Right lobe of liver (tissue), 6 donors: Measurements from ENCODE around the gene CTIF. TPM values are rescaled to one million over a fixed set of nuclear protein-coding genes. Genes with fewer than 3 reads are reported as not detected.

ENCODE experiments used
- ATAC-seq, 4 donors: fragments of 200-7000 bp; cut with Tn5 transposase; one replicate each; pipeline ENCODE4 v1.9.1; 2020; ENCODE audit warnings: mild to moderate bottlenecking in 4 of 4, moderate library complexity in 4 of 4
- DNase-seq, 3 donors: peaks; one replicate each; pipeline ENCODE4 v3.0.0-alpha.2; 2020
- H3K27ac ChIP-seq, 3 donors: fragments of 200-600 bp; one replicate each; pipeline ENCODE4 v1.8.0; 2022
- H3K27me3 ChIP-seq, 2 donors: fragments of 200-600 bp; one replicate each; pipeline ENCODE4 v1.8.0; 2022
- H3K36me3 ChIP-seq, 4 donors: fragments of 200-600 bp; sonication (generic) in 1 of 4; one replicate each; pipeline versions ENCODE4 v1.5.1 to v1.8.0; 2017 to 2022; ENCODE audit warnings: control low read depth in 1 of 4
- H3K4me1 ChIP-seq, 4 donors: fragments of 200-600 bp; sonication (generic) in 1 of 4; one replicate each; pipeline versions ENCODE4 v1.5.1 to v1.8.0; 2017 to 2022; ENCODE audit warnings: control low read depth in 1 of 4
- H3K4me3 ChIP-seq, 3 donors: fragments of 200-600 bp; one replicate each; pipeline ENCODE4 v1.8.0; 2022
- H3K9me3 ChIP-seq, 4 donors: fragments of 200-600 bp; sonication (generic) in 1 of 4; one replicate each; pipeline versions ENCODE4 v1.5.1 to v1.8.0; 2017 to 2022; ENCODE audit warnings: control low read depth in 1 of 4
- POLR2A ChIP-seq: fragments of 450-650 bp; IDR thresholded peaks from one replicate; pipeline ENCODE4 v1.6.1; 2017; ENCODE audit warnings: antibody characterized with exemption, mild to moderate bottlenecking
- WGBS: methylation state at CpG from one replicate; pipeline ENCODE4 v1.1.6; 2018; ENCODE audit warnings: low coverage, low lambda C conversion rate; ENCODE audit not compliant: insufficient coverage; ENCODE audit errors: missing lambda C conversion rate; 5-methylcytosine and 5-hydroxymethylcytosine counted together
- intact Hi-C, 2 donors: fragments of 100-400 bp; cut with DNase I; formaldehyde crosslinking; loops; one replicate each; pipeline versions ENCODE4 v1.11.2 to v1.14.1; 2022
- total RNA-seq, 6 experiments: library from RNA; depleted of rRNA in 2 of 6; stranded (reverse); fragments of >200 nt in 2 of 6; fragmentation: NEBNext Ultra II Directional in 3 of 6; extraction: Animal tissue kit (Norgen Biotek cat#: 25700) in 3 of 6; gene quantifications; one replicate each; pipeline versions ENCODE4 v1.1.0 to v1.2.4, GENCODE V29; 2016 to 2023
- TF ChIP-seq, protein P1 (sequence below), 4 donors: fragments of 200-600 bp in 3 of 4; fragments of 450-650 bp in 1 of 4; IDR thresholded peaks; one replicate each; pipeline versions ENCODE4 v1.5.1 to v1.8.0; 2016 to 2022; ENCODE audit warnings: antibody characterized with exemption in 4 of 4, mild to moderate bottlenecking in 2 of 4
- donor health status: DM: no; HTN: yes; CAD: no.
- donor health status: DM: no; HTN: no; CAD: no.
- donor health status: DM: no; HTN: no; CAD: no.
- donor health status: DM: no; HTN: yes; CAD: no.
- donor health status: DM: no; HTN: yes; CAD: no.

Gene CTIF
- total RNA-seq, 6 experiments from 2014 or later: 29.0 to 60.6 (median 43.1) TPM

DNA sequence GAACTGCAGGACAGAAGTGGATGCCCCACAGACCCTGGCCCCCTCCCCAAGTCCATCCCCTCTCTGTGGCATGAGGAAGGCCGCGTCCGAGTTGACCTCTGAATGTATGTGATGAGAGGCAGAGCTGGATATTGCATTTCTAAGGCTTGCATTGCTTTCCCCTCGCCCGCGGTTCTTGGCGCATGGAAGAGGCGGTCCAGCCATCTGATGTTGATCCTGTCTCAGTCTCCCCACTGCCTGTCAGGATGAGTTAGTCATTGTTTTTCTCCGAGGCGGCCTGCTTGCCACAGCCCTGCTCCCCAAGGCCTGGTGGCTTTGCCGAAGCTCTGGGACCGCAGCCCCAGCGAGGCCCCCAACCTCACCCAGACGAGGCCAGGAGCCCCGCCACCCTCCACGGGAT lies 323.3 kb downstream of the CTIF start:
- no peak for ATAC-seq
- no peak overlapping the region for H3K27ac ChIP-seq
- intact Hi-C loops: no loop called here
- whole genome bisulfite sequencing: 93% methylated on average over 3 of the region's 16 CpGs
- no peaks in the 10 kb centered on the region for H3K9me3 ChIP-seq
- H3K4me1 ChIP-seq: no peaks in the 10 kb centered on the region
- H3K36me3 ChIP-seq: peaks cover 0 to 11% (median 5%) of the 10 kb centered on the region in 4 donors
- no peaks in the 10 kb centered on the region for H3K27me3 ChIP-seq
- H3K4me3 ChIP-seq: no peak overlapping the region
- TF ChIP-seq POLR2A: no peak
- TF ChIP-seq, protein P1, sequence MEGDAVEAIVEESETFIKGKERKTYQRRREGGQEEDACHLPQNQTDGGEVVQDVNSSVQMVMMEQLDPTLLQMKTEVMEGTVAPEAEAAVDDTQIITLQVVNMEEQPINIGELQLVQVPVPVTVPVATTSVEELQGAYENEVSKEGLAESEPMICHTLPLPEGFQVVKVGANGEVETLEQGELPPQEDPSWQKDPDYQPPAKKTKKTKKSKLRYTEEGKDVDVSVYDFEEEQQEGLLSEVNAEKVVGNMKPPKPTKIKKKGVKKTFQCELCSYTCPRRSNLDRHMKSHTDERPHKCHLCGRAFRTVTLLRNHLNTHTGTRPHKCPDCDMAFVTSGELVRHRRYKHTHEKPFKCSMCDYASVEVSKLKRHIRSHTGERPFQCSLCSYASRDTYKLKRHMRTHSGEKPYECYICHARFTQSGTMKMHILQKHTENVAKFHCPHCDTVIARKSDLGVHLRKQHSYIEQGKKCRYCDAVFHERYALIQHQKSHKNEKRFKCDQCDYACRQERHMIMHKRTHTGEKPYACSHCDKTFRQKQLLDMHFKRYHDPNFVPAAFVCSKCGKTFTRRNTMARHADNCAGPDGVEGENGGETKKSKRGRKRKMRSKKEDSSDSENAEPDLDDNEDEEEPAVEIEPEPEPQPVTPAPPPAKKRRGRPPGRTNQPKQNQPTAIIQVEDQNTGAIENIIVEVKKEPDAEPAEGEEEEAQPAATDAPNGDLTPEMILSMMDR (IDR thresholded peaks at IDR 0.05): no peak
- no peak for DNase-seq

DNA sequence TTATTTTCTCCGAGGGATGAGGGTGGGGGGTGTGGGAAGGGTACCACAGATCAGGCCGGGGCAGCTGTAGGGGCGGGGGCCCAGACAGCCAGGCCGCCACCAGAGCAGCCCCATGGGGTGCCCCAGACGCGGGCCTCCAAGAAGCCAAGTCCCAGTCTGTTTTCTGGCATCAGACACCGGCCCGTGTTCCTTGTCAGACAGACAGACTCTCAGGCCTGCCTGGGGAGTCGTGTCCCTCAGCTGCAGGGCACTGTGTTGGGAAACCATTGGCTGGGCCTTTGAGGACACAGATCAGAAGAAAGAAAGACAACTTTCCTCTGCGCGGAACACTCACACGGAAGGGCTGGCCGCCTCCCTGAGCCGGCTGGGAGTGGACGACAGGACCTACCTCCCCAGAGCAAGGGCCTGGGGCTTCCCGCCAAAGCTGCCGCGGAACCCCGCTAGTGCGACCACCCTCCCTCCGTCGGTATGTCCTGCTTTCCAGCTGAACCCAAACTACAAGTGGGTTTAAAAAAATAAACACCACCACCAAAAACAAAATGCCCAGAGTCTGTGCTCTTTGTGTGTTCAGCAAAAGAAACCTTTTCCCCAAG lies 323.9 kb downstream of the CTIF start:
- Histone ChIP-seq H3K9me3 (no peaks in the 10 kb centered on the region), H3K4me3 (no peak overlapping the region), H3K27ac (no peak overlapping the region), H3K27me3 (no peaks in the 10 kb centered on the region), H3K36me3 (peaks cover 0 to 10% (median 2%) of the 10 kb centered on the region in 4 donors), H3K4me1 (no peaks in the 10 kb centered on the region)
- intact Hi-C loops: no loop called here
- TF ChIP-seq, protein P1 (IDR thresholded peaks at IDR 0.05): no peak
- no peak for TF ChIP-seq POLR2A
- WGBS: 100% methylated on average over 3 of the region's 22 CpGs
- DNase-seq (no peak), ATAC-seq (no peak)

DNA sequence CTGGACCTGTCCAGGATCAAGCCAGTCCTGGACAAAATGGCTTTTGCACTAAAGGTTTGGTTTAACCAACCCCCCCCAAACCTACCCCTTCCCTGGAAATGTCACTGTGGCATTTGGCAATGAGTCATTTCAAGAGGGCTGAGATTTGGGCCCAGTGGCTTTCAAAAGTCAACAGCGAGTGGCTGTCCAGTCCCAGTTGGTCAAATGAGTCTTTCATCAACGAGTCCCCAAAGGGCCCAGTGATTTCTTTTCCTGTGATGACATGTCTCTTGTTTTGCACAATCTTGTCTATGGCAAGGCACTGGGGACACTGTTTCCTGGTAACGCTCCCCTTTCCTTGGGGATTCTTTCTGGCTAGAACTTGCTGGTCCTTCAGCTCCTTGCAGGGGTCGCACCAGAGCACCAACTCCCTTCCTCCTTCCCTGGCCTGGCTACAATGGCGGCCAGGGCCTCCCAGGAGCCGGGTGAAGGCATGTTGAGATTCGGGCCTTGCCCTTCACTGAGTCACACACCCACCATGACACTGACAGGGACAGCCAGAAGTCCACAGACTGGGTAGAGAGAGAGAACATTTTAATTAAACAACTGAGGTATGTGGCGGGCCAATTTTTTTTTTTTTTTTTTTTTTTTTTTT lies 324.7 kb downstream of the CTIF start:
- no peak for TF ChIP-seq POLR2A
- TF ChIP-seq, protein P1 (IDR thresholded peaks at IDR 0.05): no peak
- H3K4me3 ChIP-seq: no peak overlapping the region
- WGBS: 95% methylated on average over 3 of the region's 8 CpGs
- H3K4me1 ChIP-seq: no peaks in the 10 kb centered on the region
- ATAC-seq (no peak), DNase-seq (no peak)
- H3K9me3 ChIP-seq: no peaks in the 10 kb centered on the region
- no peak overlapping the region for H3K27ac ChIP-seq
- intact Hi-C loops: no loop called here
- H3K36me3 ChIP-seq: peaks cover 0 to 10% (median 0%) of the 10 kb centered on the region in 4 donors
- H3K27me3 ChIP-seq: no peaks in the 10 kb centered on the region

DNA sequence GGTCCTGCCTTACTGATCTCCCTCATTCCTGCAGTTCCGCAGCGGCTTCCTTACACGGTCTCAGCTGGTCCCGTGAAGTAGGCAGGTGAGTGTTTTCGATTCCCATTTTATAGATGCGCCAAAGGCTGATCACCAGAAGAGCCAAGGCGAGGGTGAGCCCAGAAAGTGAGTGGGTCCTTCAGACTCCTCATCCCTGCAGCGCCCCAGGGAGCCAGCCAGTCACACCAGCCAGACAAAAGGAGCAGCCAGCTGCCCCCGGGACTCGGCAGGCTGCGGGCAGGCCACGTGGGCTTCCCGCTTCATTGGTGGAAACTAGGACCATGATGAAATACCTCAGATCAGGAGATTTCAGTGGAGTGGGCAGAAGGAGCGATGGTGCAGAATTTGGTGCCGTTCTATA lies 326.0 kb downstream of the CTIF start:
- no peak overlapping the region for H3K4me3 ChIP-seq
- no peaks in the 10 kb centered on the region for H3K4me1 ChIP-seq
- peaks cover 0 to 7% (median 0%) of the 10 kb centered on the region in 4 donors for H3K36me3 ChIP-seq
- ATAC-seq (no peak), DNase-seq (no peak)
- intact Hi-C loops: no loop called here
- no peak for TF ChIP-seq POLR2A
- TF ChIP-seq, protein P1 (IDR thresholded peaks at IDR 0.05): no peak
- H3K9me3 ChIP-seq: no peaks in the 10 kb centered on the region
- H3K27ac ChIP-seq: no peak overlapping the region
- WGBS: 87% methylated on average over 9 of the region's 15 CpGs
- H3K27me3 ChIP-seq: no peaks in the 10 kb centered on the region
